K562 (cell line): ENCODE results near the gene PIGH. TPM values are rescaled to one million over a fixed set of nuclear protein-coding genes. Genes with fewer than 3 reads are reported as not detected.
A peak's percentile ranks its signal among the peaks of the same experiment; 100 is the strongest.

Source experiments
- BDP1 ChIP-seq: IDR thresholded peaks from 3 replicates; pipeline ENCODE4 v1.6.1; 2011; ENCODE audit not compliant: insufficient read length, insufficient read depth
- ESRRB ChIP-seq: fragments of 250-450 bp; sonication (Bioruptor Pico); IDR thresholded peaks from 2 replicates; pipeline ENCODE4 v1.5.0; 2020; ENCODE audit warnings: mild to moderate bottlenecking, moderate library complexity, borderline replicate concordance
- HMGN3 ChIP-seq: IDR thresholded peaks from 2 replicates; pipeline ENCODE4 v1.6.1; 2011; ENCODE audit warnings: borderline replicate concordance, low read depth, mild to moderate bottlenecking, mixed read lengths, low read length; ENCODE audit not compliant: insufficient read length; ENCODE audit errors: extremely low read depth
- KDM1A ChIP-seq, 2 experiments: fragments of 450-650 bp; IDR thresholded peaks; 2 replicates each; pipeline ENCODE4 v1.6.1; 2016; ENCODE audit warnings: mild to moderate bottlenecking in 2 of 2
- TAF9B ChIP-seq: fragments of 450-650 bp; IDR thresholded peaks from 2 replicates; pipeline ENCODE4 v1.6.1; 2018; ENCODE audit warnings: mild to moderate bottlenecking; ENCODE audit not compliant: partially characterized antibody
- ZNF764 ChIP-seq: fragments of 250-450 bp; sonication (Bioruptor Pico); IDR thresholded peaks from 2 replicates; pipeline ENCODE4 v1.4.0; 2020; ENCODE audit warnings: low read depth, mild to moderate bottlenecking, moderate library complexity
- polyA plus RNA-seq, 8 experiments: library from polyadenylated mRNA; depleted of rRNA in 4 of 8; stranded (reverse) in 5 of 8; unstranded in 3 of 8; fragments of >200 nt; fragmentation: Nextera tagmentation in 2 of 8; fragmentation: Illumina TruSeq in 1 of 8; extraction: Ambion mirVana in 2 of 8; extraction: Trizol in 1 of 8; gene quantifications; 2 replicates each; pipeline versions ENCODE4 v1.2.1 to v1.2.3, GENCODE V29; 2011 to 2014; ENCODE audit warnings: inconsistent platforms in 1 of 8, missing spikeins in 1 of 8
- total RNA-seq, 7 experiments: library from RNA; depleted of rRNA in 6 of 7; stranded (reverse); fragments of >200 nt in 6 of 7; fragmentation: Illumina TruSeq in 2 of 7; extraction: Trizol in 2 of 7; gene quantifications; 2 replicates each; pipeline versions ENCODE4 v1.2.1 to v1.2.3, GENCODE V29; 2011 to 2021; ENCODE audit warnings: low replicate concordance in 1 of 7
- TF ChIP-seq, protein P1 (sequence below), 2 experiments: fragments of 450-650 bp in 1 of 2; sonication (generic) in 1 of 2; formaldehyde crosslinking in 1 of 2; IDR thresholded peaks; 2 replicates each; pipeline versions ENCODE4 v1.7.1 to v1.9.0; 2016 to 2022; ENCODE audit warnings: inconsistent platforms in 1 of 2, mild to moderate bottlenecking in 1 of 2, missing genetic modification reagents in 1 of 2
- TF ChIP-seq, protein P2 (sequence below): IDR thresholded peaks from 3 replicates; pipeline ENCODE4 v1.6.1; 2011; ENCODE audit warnings: borderline replicate concordance, mild to moderate bottlenecking; ENCODE audit not compliant: insufficient read length, insufficient read depth
- TF ChIP-seq, protein P3 (sequence below), 2 experiments: fragments of 450-650 bp; IDR thresholded peaks; 2 replicates each; pipeline ENCODE4 v1.6.1; 2018; ENCODE audit warnings: mild to moderate bottlenecking in 2 of 2, low read depth in 1 of 2; ENCODE audit not compliant: partially characterized antibody in 2 of 2
- TF ChIP-seq, protein P4 (sequence below): fragments of 450-650 bp; formaldehyde crosslinking; IDR thresholded peaks from 2 replicates; pipeline ENCODE4 v1.4.0; 2020; ENCODE audit warnings: mild to moderate bottlenecking, moderate library complexity

The PIGH gene
- total and polyA plus RNA-seq, 9 of the 15 experiments (the other 6 are each of a cell fraction or from before 2014, with no cell fraction given) = 21.1 to 53.4 (median 24.7) TPM

DNA sequence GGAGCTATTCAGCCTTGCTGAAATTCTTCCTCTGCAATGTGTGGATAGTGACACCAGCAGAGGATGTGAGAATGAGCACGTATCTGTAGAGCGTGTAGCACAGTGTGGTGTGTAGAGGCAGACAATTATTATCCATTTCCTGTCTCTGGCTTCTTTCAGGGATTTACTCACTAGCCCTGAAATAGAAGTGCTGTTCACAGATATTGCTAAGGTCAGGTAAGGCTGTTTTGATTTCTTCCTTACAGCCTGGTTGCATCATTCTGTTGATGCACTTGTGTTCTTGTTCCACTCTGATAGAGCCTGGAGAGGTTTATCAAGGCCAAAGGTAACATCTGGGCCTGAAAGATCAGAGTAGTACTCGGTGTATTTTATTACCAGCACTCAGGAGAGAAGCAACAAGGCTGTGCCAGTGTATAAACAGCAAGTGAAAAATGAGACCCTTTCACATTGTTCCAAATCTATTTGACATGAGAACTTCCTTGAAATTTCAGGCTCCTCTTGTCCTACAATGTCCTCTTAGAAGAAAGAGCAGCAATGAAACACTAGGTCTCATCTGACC, 36.4 kb upstream of the PIGH start (continued):
- TF ChIP-seq, protein P1, sequence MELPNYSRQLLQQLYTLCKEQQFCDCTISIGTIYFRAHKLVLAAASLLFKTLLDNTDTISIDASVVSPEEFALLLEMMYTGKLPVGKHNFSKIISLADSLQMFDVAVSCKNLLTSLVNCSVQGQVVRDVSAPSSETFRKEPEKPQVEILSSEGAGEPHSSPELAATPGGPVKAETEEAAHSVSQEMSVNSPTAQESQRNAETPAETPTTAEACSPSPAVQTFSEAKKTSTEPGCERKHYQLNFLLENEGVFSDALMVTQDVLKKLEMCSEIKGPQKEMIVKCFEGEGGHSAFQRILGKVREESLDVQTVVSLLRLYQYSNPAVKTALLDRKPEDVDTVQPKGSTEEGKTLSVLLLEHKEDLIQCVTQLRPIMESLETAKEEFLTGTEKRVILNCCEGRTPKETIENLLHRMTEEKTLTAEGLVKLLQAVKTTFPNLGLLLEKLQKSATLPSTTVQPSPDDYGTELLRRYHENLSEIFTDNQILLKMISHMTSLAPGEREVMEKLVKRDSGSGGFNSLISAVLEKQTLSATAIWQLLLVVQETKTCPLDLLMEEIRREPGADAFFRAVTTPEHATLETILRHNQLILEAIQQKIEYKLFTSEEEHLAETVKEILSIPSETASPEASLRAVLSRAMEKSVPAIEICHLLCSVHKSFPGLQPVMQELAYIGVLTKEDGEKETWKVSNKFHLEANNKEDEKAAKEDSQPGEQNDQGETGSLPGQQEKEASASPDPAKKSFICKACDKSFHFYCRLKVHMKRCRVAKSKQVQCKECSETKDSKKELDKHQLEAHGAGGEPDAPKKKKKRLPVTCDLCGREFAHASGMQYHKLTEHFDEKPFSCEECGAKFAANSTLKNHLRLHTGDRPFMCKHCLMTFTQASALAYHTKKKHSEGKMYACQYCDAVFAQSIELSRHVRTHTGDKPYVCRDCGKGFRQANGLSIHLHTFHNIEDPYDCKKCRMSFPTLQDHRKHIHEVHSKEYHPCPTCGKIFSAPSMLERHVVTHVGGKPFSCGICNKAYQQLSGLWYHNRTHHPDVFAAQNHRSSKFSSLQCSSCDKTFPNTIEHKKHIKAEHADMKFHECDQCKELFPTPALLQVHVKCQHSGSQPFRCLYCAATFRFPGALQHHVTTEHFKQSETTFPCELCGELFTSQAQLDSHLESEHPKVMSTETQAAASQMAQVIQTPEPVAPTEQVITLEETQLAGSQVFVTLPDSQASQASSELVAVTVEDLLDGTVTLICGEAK (IDR thresholded peaks at IDR 0.05) = peak; percentile 30; the same call in 1 of the 2 replicates
- TF ChIP-seq, protein P1 (CRISPR knock-in tag; IDR thresholded peaks at IDR 0.05) = no peak
- TF ChIP-seq, protein P2, sequence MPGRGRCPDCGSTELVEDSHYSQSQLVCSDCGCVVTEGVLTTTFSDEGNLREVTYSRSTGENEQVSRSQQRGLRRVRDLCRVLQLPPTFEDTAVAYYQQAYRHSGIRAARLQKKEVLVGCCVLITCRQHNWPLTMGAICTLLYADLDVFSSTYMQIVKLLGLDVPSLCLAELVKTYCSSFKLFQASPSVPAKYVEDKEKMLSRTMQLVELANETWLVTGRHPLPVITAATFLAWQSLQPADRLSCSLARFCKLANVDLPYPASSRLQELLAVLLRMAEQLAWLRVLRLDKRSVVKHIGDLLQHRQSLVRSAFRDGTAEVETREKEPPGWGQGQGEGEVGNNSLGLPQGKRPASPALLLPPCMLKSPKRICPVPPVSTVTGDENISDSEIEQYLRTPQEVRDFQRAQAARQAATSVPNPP = no peak
- TF ChIP-seq ESRRB = no peak
- TF ChIP-seq BDP1 = no peak
- TF ChIP-seq HMGN3 = peak; percentile 57
- TF ChIP-seq, protein P3, sequence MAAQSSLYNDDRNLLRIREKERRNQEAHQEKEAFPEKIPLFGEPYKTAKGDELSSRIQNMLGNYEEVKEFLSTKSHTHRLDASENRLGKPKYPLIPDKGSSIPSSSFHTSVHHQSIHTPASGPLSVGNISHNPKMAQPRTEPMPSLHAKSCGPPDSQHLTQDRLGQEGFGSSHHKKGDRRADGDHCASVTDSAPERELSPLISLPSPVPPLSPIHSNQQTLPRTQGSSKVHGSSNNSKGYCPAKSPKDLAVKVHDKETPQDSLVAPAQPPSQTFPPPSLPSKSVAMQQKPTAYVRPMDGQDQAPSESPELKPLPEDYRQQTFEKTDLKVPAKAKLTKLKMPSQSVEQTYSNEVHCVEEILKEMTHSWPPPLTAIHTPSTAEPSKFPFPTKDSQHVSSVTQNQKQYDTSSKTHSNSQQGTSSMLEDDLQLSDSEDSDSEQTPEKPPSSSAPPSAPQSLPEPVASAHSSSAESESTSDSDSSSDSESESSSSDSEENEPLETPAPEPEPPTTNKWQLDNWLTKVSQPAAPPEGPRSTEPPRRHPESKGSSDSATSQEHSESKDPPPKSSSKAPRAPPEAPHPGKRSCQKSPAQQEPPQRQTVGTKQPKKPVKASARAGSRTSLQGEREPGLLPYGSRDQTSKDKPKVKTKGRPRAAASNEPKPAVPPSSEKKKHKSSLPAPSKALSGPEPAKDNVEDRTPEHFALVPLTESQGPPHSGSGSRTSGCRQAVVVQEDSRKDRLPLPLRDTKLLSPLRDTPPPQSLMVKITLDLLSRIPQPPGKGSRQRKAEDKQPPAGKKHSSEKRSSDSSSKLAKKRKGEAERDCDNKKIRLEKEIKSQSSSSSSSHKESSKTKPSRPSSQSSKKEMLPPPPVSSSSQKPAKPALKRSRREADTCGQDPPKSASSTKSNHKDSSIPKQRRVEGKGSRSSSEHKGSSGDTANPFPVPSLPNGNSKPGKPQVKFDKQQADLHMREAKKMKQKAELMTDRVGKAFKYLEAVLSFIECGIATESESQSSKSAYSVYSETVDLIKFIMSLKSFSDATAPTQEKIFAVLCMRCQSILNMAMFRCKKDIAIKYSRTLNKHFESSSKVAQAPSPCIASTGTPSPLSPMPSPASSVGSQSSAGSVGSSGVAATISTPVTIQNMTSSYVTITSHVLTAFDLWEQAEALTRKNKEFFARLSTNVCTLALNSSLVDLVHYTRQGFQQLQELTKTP (IDR thresholded peaks at IDR 0.05; ENCODE audit: low read depth in 1 of 2, partially characterized antibody in 2 of 2) = peak in 1 of 2 experiments; percentile 87
- peak; percentile 54 for TF ChIP-seq TAF9B
- TF ChIP-seq, protein P4, sequence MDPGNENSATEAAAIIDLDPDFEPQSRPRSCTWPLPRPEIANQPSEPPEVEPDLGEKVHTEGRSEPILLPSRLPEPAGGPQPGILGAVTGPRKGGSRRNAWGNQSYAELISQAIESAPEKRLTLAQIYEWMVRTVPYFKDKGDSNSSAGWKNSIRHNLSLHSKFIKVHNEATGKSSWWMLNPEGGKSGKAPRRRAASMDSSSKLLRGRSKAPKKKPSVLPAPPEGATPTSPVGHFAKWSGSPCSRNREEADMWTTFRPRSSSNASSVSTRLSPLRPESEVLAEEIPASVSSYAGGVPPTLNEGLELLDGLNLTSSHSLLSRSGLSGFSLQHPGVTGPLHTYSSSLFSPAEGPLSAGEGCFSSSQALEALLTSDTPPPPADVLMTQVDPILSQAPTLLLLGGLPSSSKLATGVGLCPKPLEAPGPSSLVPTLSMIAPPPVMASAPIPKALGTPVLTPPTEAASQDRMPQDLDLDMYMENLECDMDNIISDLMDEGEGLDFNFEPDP (CRISPR knock-in tag) = 0 out of 2 replicates have a peak, but pooled peaks have one; percentile 61
- no peak for TF ChIP-seq ZNF764 (CRISPR knock-in tag)
- peak; percentile 100 for TF ChIP-seq KDM1A (IDR thresholded peaks at IDR 0.05)
